ENCODE data around the gene TCEAL9.
"Not testable (repeated sequence)": the region's sequence is repeated elsewhere in the genome, so short reads cannot be mapped to it uniquely, and the experiment has no call there.

TCEAL9 gene

GRCh38 chrX:103376118-103376978 is 20.0 kb downstream of the TCEAL9 start, which contains the start of gene BEX3:
TSS of gene BEX3 (plus strand) at chrX:103376538. CDS start at chrX:103377522, 984 bp downstream.
- DNase-seq: peak in 4 of 5 donors; percentile 11 to 33 (median 16)

DNA sequence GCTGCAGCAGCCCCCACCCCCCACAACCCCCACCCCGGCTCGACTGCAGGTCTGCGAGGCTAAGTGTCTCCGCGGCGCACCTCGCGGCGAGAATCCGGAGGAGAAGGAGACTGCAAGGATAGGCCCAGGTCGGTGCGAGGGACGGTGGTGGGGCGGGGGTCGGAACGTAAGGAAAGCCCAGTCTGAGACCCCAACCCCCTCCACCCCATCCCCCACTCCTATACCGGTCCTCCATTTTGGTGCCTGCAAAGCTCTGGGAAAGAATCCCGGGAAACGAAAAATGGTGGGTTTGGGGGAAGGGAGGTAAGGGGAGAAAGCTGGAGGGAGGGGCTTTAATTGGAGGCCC is 20.6 kb downstream of the TCEAL9 start:
- DNase-seq: no peak

- no peak for DNase-seq
These were observed 22.7 kb downstream of the TCEAL9 start for GRCh38 chrX:103378990-103379389.

- DNase-seq: no peak
These were observed 26.6 kb downstream of the TCEAL9 start for GRCh38 chrX:103382877-103383276.

GRCh38 chrX:103384672-103385071 is 28.4 kb downstream of the TCEAL9 start:
- no peak for DNase-seq

GRCh38 chrX:103385283-103385830 is 29.1 kb downstream of the TCEAL9 start:
- DNase-seq: not testable (repeated sequence)

GRCh38 chrX:103386332-103386731 is 30.0 kb downstream of the TCEAL9 start:
- DNase-seq: no peak

- DNase-seq: no peak
These were observed 37.2 kb downstream of the TCEAL9 start for GRCh38 chrX:103393487-103393886.

GRCh38 chrX:103396186-103396585 is 39.9 kb downstream of the TCEAL9 start:
- no peak for DNase-seq

DNA sequence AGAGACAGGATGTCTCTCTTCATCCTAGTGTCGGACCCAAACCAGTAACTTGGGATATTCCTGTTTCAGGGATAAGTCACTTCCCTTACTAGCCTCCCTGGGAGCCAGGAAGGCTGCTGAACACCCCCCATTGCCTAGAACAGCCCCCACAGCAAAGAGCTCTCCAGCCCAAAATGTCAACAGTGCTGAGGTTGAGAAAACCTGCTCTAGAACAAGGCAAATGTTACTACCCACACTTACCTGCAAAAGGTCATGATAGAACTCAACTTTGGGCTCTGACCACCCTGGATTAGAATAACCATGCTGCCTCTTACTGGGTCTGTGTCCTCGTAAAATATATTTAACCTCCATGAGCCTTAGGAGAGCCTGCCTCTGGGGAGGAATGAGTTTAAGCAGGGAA is 40.4 kb downstream of the TCEAL9 start:
- DNase-seq: no peak

DNA sequence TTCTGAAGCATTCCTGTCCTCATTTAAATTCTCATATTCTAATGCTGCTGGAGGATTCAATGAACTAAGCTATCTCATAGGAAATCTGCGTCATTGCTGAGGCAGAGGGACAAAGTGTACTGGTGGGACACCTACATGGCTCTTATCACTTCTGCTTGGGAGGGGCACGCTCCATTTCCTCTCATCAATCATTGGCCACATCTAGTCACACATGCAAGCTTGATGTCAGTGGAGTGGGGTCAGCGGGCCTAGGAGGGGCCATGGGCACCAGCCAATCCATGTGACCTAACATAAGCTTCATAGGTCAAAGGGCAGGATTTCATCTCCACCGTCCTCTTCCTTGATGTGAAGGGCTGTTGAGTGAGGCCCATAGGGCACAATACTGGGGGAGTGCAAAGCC is 41.4 kb downstream of the TCEAL9 start:
- no peak for DNase-seq

GRCh38 chrX:103398421-103398864 is 42.1 kb downstream of the TCEAL9 start:
- DNase-seq: peak in 1 of 5 donors; percentile 11

DNA sequence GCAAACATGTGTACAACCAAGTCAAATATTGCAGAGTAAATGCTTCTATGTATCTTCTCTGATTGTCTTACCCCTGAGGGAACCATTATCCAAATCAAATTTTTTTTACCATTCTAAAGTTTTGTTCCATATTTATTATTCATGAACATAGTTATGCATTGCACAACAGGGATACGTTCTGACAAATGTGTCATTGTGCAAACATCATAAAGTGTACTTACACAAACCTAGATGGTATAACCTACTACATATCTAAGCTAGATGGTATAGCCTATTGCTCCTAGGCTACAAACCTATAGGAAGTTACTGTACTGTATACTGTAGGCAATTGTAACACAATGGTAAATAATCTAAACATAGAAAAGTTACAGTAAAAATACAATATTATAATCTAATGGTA is 43.4 kb downstream of the TCEAL9 start:
- DNase-seq: no peak

- DNase-seq: no peak
These were observed 44.6 kb downstream of the TCEAL9 start for GRCh38 chrX:103400931-103401330.

DNA sequence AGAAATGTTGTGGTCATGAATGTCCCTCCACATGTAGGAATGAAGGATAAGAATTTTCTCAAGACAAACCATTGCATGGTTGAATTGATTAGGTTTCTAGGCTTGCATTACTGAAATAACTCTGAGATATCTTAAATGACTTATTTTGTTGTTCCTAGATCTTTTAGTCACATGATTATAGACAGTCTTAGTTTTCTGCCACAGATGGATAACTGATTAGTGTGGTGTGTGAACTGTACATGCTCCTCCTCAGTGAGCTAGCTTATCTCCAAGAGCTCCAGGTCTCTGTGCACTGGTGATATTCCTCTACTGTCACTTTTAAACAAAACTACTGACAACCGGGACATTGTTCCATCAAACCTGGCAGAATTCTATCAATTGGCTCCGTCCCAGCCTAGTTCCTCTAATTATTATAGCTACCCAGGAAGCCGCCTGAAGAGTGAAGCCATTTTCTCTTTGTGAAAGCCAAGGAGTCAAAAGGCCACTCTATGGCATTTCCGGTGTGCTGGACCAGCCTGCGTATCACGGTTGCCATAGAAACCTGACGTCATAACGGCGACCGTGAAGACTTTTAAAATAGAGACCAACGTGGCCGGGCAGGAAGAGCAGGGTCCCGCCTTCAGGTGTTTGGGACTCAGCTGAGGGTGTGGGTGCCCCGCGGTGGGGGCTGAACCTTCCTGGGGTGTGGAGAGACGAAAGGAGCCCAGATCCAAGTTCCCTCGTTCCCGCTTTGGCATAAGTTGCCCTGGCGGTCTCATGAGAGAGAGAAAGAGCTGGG is 48.1 kb downstream of the TCEAL9 start:
- peak in 3 of 5 donors; percentile 2 to 71 (median 13) for DNase-seq

DNA sequence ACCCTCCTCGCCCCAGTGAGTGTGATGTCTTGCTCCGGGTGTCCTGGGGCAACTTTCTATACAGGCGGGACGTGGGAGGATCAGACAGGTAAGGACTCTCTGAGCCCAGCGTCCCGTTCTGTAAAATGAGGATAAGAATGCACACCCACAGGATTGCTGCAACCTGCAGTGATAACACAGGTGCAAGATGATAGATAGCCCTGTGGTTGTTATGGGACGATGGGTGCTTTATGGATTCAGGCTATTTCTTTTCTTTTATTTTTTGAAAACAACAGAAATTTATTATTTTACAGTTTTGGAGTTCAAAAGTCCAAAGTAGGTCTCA is 48.7 kb downstream of the TCEAL9 start:
- no peak for DNase-seq

GRCh38 chrX:103406256-103406655 is 50.0 kb downstream of the TCEAL9 start:
- DNase-seq: no peak

DNA sequence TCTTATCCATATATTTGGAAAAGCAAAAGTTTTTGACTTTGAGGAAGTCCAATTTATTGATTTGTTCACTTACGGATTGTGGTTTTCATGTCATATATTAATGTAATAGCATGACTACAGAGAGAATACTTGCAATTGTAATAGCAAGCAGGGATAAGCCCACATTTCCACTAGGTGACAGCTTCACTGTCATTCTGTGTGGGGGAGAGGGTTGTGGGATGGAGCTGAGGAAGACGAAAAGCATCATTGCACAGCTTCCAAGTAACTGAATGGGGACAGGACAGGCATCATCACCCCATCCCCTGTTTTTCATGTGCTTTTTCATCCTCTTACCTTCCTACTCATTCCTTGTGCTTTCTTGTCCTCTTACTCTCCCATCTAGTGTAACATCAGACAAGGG is 51.5 kb downstream of the TCEAL9 start:
- DNase-seq: no peak

All from T-helper 1 cell (primary cell).